HepG2 (cell line): ENCODE data around the gene B3GNT5. TPM values are rescaled to one million over a fixed set of nuclear protein-coding genes. Genes with fewer than 3 reads are reported as not detected.

ENCODE experiments used
- ATAC-seq: fragments of 200-7000 bp; cut with Tn5 transposase; 3 replicates; pipeline ENCODE4 v1.9.1; 2020; ENCODE audit warnings: mild to moderate bottlenecking, moderate library complexity
- BruUV-seq: library from RNA; stranded (reverse); fragments of 400-500 nt; replicated peaks from 2 replicates; lab custom pipeline; 2021; lab: Mats Ljungman, UMichigan
- CTCF ChIA-PET: fragments of 300-600 bp; formaldehyde crosslinking; extraction: SDS; loops from one replicate; lab custom pipeline; 2021; ENCODE audit warnings: low total read pairs, inconsistent platforms, low intra/inter-chr PET ratio; lab: Yijun Ruan, JAX
- POLR2A ChIA-PET: fragments of 350-600 bp; sonication (Branson Sonifier 250); formaldehyde crosslinking; loops from one replicate; lab custom pipeline; 2020; ENCODE audit warnings: antibody characterized with exemption, inconsistent platforms; lab: Yijun Ruan, JAX
- DNase-seq: peaks from one replicate; pipeline ENCODE4 v3.0.0-alpha.2; 2015; ENCODE audit warnings: low spot score
- FAIRE-seq: peaks from 3 replicates; lab custom pipeline; 2011; peaks lifted over from hg19 to GRCh38; lab: Jason Lieb, UNC
- H2AFZ ChIP-seq: one replicate; pipeline ENCODE4 v1.6.1; 2011; ENCODE audit warnings: low read length, inconsistent platforms
- H3K27ac ChIP-seq: fragments of 300-600 bp; 3 replicates; pipeline ENCODE4 v1.8.0; 2011; ENCODE audit warnings: mixed run types, mild to moderate bottlenecking, mixed read lengths, low read length, inconsistent platforms; ENCODE audit not compliant: insufficient read depth; ENCODE audit errors: extremely low read length
- H3K27me3 ChIP-seq, 2 experiments: fragments of 200-600 bp in 1 of 2; 2 replicates in 1 of 2; 3 replicates in 1 of 2; pipeline versions ENCODE4 v1.6.0 to v1.8.0; 2011; ENCODE audit warnings: low read length in 2 of 2, mild to moderate bottlenecking in 2 of 2, moderate library complexity in 2 of 2, inconsistent platforms in 1 of 2; ENCODE audit not compliant: insufficient read depth in 2 of 2, control insufficient read depth in 1 of 2
- H3K36me3 ChIP-seq, 2 experiments: fragments of 200-600 bp in 1 of 2; replicated peaks in 1 of 2; 2 replicates in 1 of 2; 3 replicates in 1 of 2; pipeline versions ENCODE4 v1.5.1 to v1.8.0; 2011; ENCODE audit warnings: low read length in 2 of 2, inconsistent platforms in 1 of 2; ENCODE audit not compliant: insufficient read depth in 2 of 2, control insufficient read depth in 1 of 2
- H3K4me1 ChIP-seq: 2 replicates; pipeline ENCODE4 v1.5.1; 2012; ENCODE audit warnings: low read length, inconsistent platforms; ENCODE audit not compliant: insufficient read depth
- H3K4me2 ChIP-seq: 2 replicates; pipeline ENCODE4 v1.6.0; 2011; ENCODE audit warnings: low read depth, low read length, inconsistent platforms
- H3K4me3 ChIP-seq, 3 experiments: fragments of 200-600 bp in 1 of 3; sonication (generic), shearing (Covaris generic) in 1 of 3; replicated peaks in 1 of 3; 2 replicates each; pipeline ENCODE4 v1.5.1; 2011 to 2016; ENCODE audit warnings: low read length in 3 of 3, inconsistent platforms in 2 of 3, low read depth in 2 of 3, mild to moderate bottlenecking in 2 of 3, control low read depth in 1 of 3, mixed read lengths in 1 of 3; ENCODE audit not compliant: insufficient read depth in 1 of 3
- H3K79me2 ChIP-seq: one replicate; pipeline ENCODE4 v1.6.1; 2011; ENCODE audit warnings: low read length, inconsistent platforms; ENCODE audit not compliant: insufficient read depth
- H3K9ac ChIP-seq: 2 replicates; pipeline ENCODE4 v1.6.0; 2011; ENCODE audit warnings: mild to moderate bottlenecking, low read depth, low read length, inconsistent platforms; ENCODE audit not compliant: insufficient read depth
- H3K9me3 ChIP-seq: 2 replicates; pipeline ENCODE4 v1.5.1; 2012; ENCODE audit warnings: mild to moderate bottlenecking, low read length
- H4K20me1 ChIP-seq: 2 replicates; pipeline ENCODE4 v1.6.0; 2011; ENCODE audit warnings: inconsistent platforms, mild to moderate bottlenecking, low read length, moderate library complexity; ENCODE audit not compliant: insufficient read depth
- EEA1 ChIP-seq: sonication (generic); formaldehyde crosslinking; IDR thresholded peaks from 2 replicates; pipeline ENCODE4 v1.5.1; 2020; ENCODE audit warnings: mild to moderate bottlenecking, missing genetic modification reagents, borderline replicate concordance
- ERF ChIP-seq: IDR thresholded peaks from 2 replicates; pipeline ENCODE4 v1.6.1; 2018; ENCODE audit warnings: missing biosample characterization, missing genetic modification reagents
- ETV6 ChIP-seq: sonication (generic); formaldehyde crosslinking; conservative IDR thresholded peaks from 2 replicates; pipeline ENCODE4 v1.4.0; 2020; ENCODE audit warnings: missing genetic modification reagents
- GRHL1 ChIP-seq: sonication (generic); formaldehyde crosslinking; conservative IDR thresholded peaks from 2 replicates; pipeline ENCODE4 v1.8.0; 2022; ENCODE audit warnings: missing genetic modification reagents
- HDAC1 ChIP-seq: sonication (generic); formaldehyde crosslinking; IDR thresholded peaks from 2 replicates; pipeline ENCODE4 v1.5.1; 2020; ENCODE audit warnings: mild to moderate bottlenecking, missing genetic modification reagents
- HMG20B ChIP-seq: conservative IDR thresholded peaks from 2 replicates; pipeline ENCODE4 v1.6.1; 2016; ENCODE audit warnings: missing genetic modification reagents, missing compliant biosample characterization
- NKX3-1 ChIP-seq: sonication (generic); formaldehyde crosslinking; IDR thresholded peaks from 2 replicates; pipeline ENCODE4 v1.5.0; 2020; ENCODE audit warnings: missing genetic modification reagents
- ONECUT2 ChIP-seq: sonication (generic); formaldehyde crosslinking; IDR thresholded peaks from 2 replicates; pipeline ENCODE4 v1.4.0; 2020; ENCODE audit warnings: missing genetic modification reagents
- THAP8 ChIP-seq: sonication (generic); formaldehyde crosslinking; IDR thresholded peaks from 2 replicates; pipeline ENCODE4 v1.5.1; 2020; ENCODE audit warnings: missing genetic modification reagents, mild to moderate bottlenecking, borderline replicate concordance
- ZBTB8A ChIP-seq: sonication (generic); formaldehyde crosslinking; IDR thresholded peaks from 2 replicates; pipeline ENCODE4 v1.4.0; 2020; ENCODE audit warnings: mild to moderate bottlenecking, low read depth, missing genetic modification reagents, borderline replicate concordance
- ZHX2 ChIP-seq, 2 experiments: sonication (generic) in 1 of 2; formaldehyde crosslinking in 1 of 2; IDR thresholded peaks; 2 replicates each; pipeline versions ENCODE4 v1.6.1 to v1.9.0; 2014 to 2022; ENCODE audit warnings: antibody characterized with exemption in 1 of 2, borderline replicate concordance in 1 of 2, inconsistent platforms in 1 of 2, low read depth in 1 of 2, missing genetic modification reagents in 1 of 2
- ZNF143 ChIP-seq: sonication (generic); formaldehyde crosslinking; IDR thresholded peaks from 2 replicates; pipeline ENCODE4 v1.4.0; 2020; ENCODE audit warnings: missing genetic modification reagents
- ZNF292 ChIP-seq: sonication (generic); formaldehyde crosslinking; IDR thresholded peaks from 2 replicates; pipeline ENCODE4 v1.8.1; 2022; ENCODE audit warnings: mild to moderate bottlenecking, low read depth, missing genetic modification reagents, borderline replicate concordance
- ZNF543 ChIP-seq: sonication (generic); formaldehyde crosslinking; IDR thresholded peaks from 2 replicates; pipeline ENCODE4 v1.4.0; 2020; ENCODE audit warnings: mild to moderate bottlenecking, missing genetic modification reagents
- WGBS: methylation state at CpG from one replicate; pipeline ENCODE4 v1.1.6; 2017; ENCODE audit warnings: low lambda C conversion rate; 5-methylcytosine and 5-hydroxymethylcytosine counted together
- in situ Hi-C: cut with HindIII; loops from 2 replicates; pipeline ENCODE4 v1.10.0; 2017; ENCODE audit warnings: low pct_unique_long_range_greater_than_20kb; ENCODE audit not compliant: extremely low pct_ligation_motif_present
- intact Hi-C: fragments of 100-400 bp; cut with micrococcal nuclease; formaldehyde crosslinking; loops from one replicate; pipeline ENCODE4 v1.10.0; 2022; ENCODE audit not compliant: unreplicated experiment
- polyA plus RNA-seq, 8 experiments: library from polyadenylated mRNA; depleted of rRNA in 3 of 8; stranded (reverse) in 7 of 8; unstranded in 1 of 8; fragments of >200 nt; fragmentation: Illumina TruSeq in 4 of 8; extraction: Trizol in 4 of 8; gene quantifications; 2 replicates each; pipeline versions ENCODE4 v1.2.1 to v1.2.3, GENCODE V29; 2011 to 2016; ENCODE audit warnings: low read depth in 4 of 8, missing spikeins in 1 of 8, mixed read lengths in 1 of 8; ENCODE audit not compliant: insufficient read depth in 1 of 8
- total RNA-seq, 5 experiments: library from RNA; depleted of rRNA; stranded (reverse); fragments of >200 nt; fragmentation: Illumina TruSeq; extraction: Trizol; gene quantifications; 2 replicates each; pipeline ENCODE4 v1.2.3, GENCODE V29; 2016; ENCODE audit warnings: low read depth in 1 of 5

Gene B3GNT5
- total and polyA plus RNA-seq, 2 of the 13 experiments (the other 11 are each of a cell fraction or from before 2014, with no cell fraction given), result not detected

- no TSS peak for BruUV-seq
- no peak overlapping the region for H3K27ac ChIP-seq
- H3K4me2 ChIP-seq, result no peak overlapping the region
- ATAC-seq (no peak), FAIRE-seq (no peak)
- no peaks in the 10 kb centered on the region for H3K79me2 ChIP-seq
- WGBS, result 7% methylated on average over 9 of the region's 11 CpGs
- H3K4me1 ChIP-seq, result no peaks in the 10 kb centered on the region
- CTCF ChIA-PET, result no interaction called here
- no peak for TF ChIP-seq ERF (CRISPR knock-in tag)
- TF ChIP-seq ZHX2 (IDR thresholded peaks at IDR 0.05; ENCODE audit: low read depth), result no peak
- no peak for TF ChIP-seq ZHX2 (CRISPR knock-in tag; IDR thresholded peaks at IDR 0.05; ENCODE audit: borderline replicate concordance)
- no peak for TF ChIP-seq ZNF143
- TF ChIP-seq EEA1 (CRISPR knock-in tag), result no peak
- no peak for TF ChIP-seq HDAC1 (CRISPR knock-in tag)
- no peak for TF ChIP-seq ONECUT2 (CRISPR knock-in tag)
- TF ChIP-seq ETV6 (CRISPR knock-in tag), result no peak
- no peak for TF ChIP-seq ZNF292 (CRISPR knock-in tag)
- no peak for TF ChIP-seq NKX3-1
- no peak for TF ChIP-seq ZBTB8A (CRISPR knock-in tag)
- TF ChIP-seq HMG20B (CRISPR knock-in tag), result no peak
- no peak for TF ChIP-seq THAP8 (CRISPR knock-in tag)
- TF ChIP-seq ZNF543, result no peak
- TF ChIP-seq GRHL1 (CRISPR knock-in tag), result no peak
- TF ChIP-seq, all 625 proteins: peak for 0
- intact Hi-C loops, result no loop called here
- H3K4me3 ChIP-seq, result no peak overlapping the region
- no peak overlapping the region for H3K9ac ChIP-seq
- no peaks in the 10 kb centered on the region for H3K9me3 ChIP-seq
- H3K36me3 ChIP-seq, result no peaks in the 10 kb centered on the region
- H2AFZ ChIP-seq, result no peak overlapping the region
- POLR2A ChIA-PET, result no interaction called here
- H4K20me1 ChIP-seq, result no peaks in the 10 kb centered on the region
- H3K27me3 ChIP-seq, result peaks cover 2 to 21% of the 10 kb centered on the region in 2 experiments; a peak in 3 of 5 replicates
- in situ Hi-C loops, result no loop called here
- DNase-seq, result no peak
These were observed 28.7 kb upstream of the B3GNT5 start for GRCh38 chr3:183224180-183224970.
